Glutamatergic neuron (in vitro differentiated cells): ENCODE data around the gene MAGI1. TPM values are rescaled to one million over a fixed set of nuclear protein-coding genes. Genes with fewer than 3 reads are reported as not detected.

Experiments
- DNase-seq: peaks from one replicate; pipeline ENCODE4 v3.0.0; 2022
- H3K27ac Mint-ChIP-seq: one replicate; pipeline ENCODE4 v1.8.0; 2020; ENCODE audit warnings: mild to moderate bottlenecking, mixed read lengths, inconsistent platforms; ENCODE audit not compliant: unreplicated experiment
- H3K27me3 Mint-ChIP-seq: one replicate; pipeline ENCODE4 v1.8.0; 2020; ENCODE audit warnings: mild to moderate bottlenecking, moderate library complexity, mixed read lengths, inconsistent platforms; ENCODE audit not compliant: unreplicated experiment
- H3K36me3 Mint-ChIP-seq: one replicate; pipeline ENCODE4 v1.8.0; 2020; ENCODE audit warnings: mild to moderate bottlenecking, mixed read lengths, inconsistent platforms; ENCODE audit not compliant: unreplicated experiment
- H3K4me1 Mint-ChIP-seq: one replicate; pipeline ENCODE4 v1.8.0; 2020; ENCODE audit warnings: mild to moderate bottlenecking, low read depth, mixed read lengths, inconsistent platforms; ENCODE audit not compliant: unreplicated experiment
- H3K4me3 Mint-ChIP-seq: one replicate; pipeline ENCODE4 v1.8.0; 2020; ENCODE audit warnings: mild to moderate bottlenecking, mixed read lengths, inconsistent platforms; ENCODE audit not compliant: unreplicated experiment
- H3K9me3 Mint-ChIP-seq: one replicate; pipeline ENCODE4 v1.8.0; 2020; ENCODE audit warnings: mild to moderate bottlenecking, moderate library complexity, mixed read lengths, inconsistent platforms; ENCODE audit not compliant: unreplicated experiment
- total RNA-seq: library from RNA; stranded (reverse); fragmentation: NEBNext Ultra II Directional; extraction: Animal tissue kit (Norgen Biotek cat#: 25700); gene quantifications from one replicate; pipeline ENCODE4 v1.2.1, GENCODE V29; 2021; ENCODE audit not compliant: unreplicated experiment
- TF ChIP-seq, protein P1 (sequence below): fragments of 200-600 bp; sonication (generic); IDR thresholded peaks from one replicate; pipeline ENCODE4 v1.5.0; 2021; ENCODE audit not compliant: partially characterized antibody, unreplicated experiment

MAGI1 gene
- total RNA-seq, 1 donor from 2014 or later: 46.5 TPM

DNA sequence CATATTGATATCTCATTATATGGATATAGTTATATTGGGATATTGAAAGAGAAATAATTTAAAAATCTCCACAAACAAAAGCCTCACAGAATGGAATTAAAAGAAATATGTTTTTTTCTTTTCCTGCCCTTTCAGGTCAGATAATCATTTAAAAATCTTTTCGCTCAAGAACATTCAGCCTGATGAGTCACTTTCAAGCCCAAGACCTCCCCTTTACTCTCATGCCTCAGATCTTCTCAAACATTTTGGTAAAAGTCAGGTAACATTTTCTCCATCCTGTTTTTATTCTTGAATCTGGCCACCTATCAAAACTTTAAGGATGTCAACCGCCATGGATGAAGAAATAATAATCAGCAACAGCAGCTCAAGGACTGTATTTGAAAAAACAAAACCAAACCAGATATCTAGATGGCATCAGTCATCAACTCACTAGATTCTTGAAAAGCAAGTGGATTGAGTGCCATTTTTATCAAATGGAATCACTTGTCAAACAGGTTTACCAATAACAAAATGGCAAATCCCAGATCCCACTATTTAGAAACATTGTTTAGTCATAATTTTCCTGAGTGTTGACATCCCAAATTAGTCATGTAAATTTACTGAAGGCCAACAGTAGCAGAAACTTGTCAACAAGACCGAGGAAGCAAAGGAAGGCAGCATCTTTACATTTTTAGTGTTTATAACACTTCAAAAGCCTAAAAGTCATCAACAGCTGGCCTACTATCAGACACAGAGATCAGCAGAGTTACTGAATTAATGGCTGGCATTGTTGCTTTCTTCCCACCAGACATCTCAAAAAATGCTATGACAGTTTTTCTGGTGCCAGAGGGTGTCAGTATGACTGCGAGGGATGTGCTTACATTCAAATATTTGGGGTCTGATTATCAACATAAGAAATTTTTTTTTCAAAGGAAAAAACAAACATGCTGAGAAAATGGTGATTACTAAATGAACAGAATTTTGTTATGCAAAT is 444.7 kb downstream of the MAGI1 start:
- no peak for DNase-seq
- H3K4me3 Mint-ChIP-seq: peak overlapping the region; percentile 53
- no peaks in the 10 kb centered on the region for H3K36me3 Mint-ChIP-seq
- peak overlapping the region; percentile 14 for H3K27ac Mint-ChIP-seq
- TF ChIP-seq, protein P1, sequence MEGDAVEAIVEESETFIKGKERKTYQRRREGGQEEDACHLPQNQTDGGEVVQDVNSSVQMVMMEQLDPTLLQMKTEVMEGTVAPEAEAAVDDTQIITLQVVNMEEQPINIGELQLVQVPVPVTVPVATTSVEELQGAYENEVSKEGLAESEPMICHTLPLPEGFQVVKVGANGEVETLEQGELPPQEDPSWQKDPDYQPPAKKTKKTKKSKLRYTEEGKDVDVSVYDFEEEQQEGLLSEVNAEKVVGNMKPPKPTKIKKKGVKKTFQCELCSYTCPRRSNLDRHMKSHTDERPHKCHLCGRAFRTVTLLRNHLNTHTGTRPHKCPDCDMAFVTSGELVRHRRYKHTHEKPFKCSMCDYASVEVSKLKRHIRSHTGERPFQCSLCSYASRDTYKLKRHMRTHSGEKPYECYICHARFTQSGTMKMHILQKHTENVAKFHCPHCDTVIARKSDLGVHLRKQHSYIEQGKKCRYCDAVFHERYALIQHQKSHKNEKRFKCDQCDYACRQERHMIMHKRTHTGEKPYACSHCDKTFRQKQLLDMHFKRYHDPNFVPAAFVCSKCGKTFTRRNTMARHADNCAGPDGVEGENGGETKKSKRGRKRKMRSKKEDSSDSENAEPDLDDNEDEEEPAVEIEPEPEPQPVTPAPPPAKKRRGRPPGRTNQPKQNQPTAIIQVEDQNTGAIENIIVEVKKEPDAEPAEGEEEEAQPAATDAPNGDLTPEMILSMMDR: no peak
- peaks cover 13% of the 10 kb centered on the region for H3K27me3 Mint-ChIP-seq
- peaks cover 18% of the 10 kb centered on the region for H3K9me3 Mint-ChIP-seq
- H3K4me1 Mint-ChIP-seq: peaks cover 35% of the 10 kb centered on the region

DNA sequence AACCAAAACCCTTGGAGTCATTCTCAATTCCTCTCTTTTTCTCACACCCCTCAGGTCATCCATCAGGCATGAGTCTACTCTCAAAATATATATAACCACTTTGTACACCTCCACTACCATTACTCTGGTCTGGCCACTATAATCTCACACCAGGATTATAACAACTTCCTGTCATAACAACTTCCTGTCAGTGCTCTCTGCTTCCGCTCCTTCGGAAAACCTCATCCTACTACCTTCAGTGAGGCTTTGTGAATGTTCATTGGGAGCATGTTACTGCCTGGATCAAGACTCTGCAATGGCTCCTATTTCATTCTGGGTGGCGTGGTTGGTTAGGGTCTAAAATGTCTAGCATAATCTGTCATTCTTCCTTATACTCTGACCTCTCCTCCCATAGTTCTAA is 447.4 kb downstream of the MAGI1 start:
- H3K27ac Mint-ChIP-seq: no peak overlapping the region
- H3K4me1 Mint-ChIP-seq: peaks cover 29% of the 10 kb centered on the region
- DNase-seq: no peak
- peaks cover 2% of the 10 kb centered on the region for H3K9me3 Mint-ChIP-seq
- H3K36me3 Mint-ChIP-seq: no peaks in the 10 kb centered on the region
- H3K27me3 Mint-ChIP-seq: peaks cover 2% of the 10 kb centered on the region
- no peak overlapping the region for H3K4me3 Mint-ChIP-seq
- TF ChIP-seq, protein P1: no peak

DNA sequence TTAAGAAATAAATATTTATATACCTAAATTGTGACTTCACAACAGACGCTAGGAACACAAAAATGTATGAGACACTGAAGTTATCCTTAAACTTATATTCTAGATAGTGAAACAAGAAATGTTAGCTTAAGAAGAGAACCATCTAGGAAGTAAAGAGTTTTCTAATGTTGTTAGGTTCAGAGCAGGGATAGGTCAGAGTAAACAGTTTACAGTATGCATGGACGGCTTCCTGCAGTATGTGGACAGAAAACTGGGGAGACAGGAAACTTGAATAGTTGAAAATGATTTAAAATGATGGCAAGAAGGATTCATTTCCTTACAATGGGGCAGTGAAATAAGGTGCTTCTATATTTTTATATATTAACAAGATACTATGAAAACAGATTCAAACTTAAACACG is 449.8 kb downstream of the MAGI1 start:
- H3K9me3 Mint-ChIP-seq: no peaks in the 10 kb centered on the region
- no peak overlapping the region for H3K27ac Mint-ChIP-seq
- TF ChIP-seq, protein P1: no peak
- no peak for DNase-seq
- no peaks in the 10 kb centered on the region for H3K36me3 Mint-ChIP-seq
- H3K27me3 Mint-ChIP-seq: peaks cover 2% of the 10 kb centered on the region
- H3K4me1 Mint-ChIP-seq: peaks cover 17% of the 10 kb centered on the region
- no peak overlapping the region for H3K4me3 Mint-ChIP-seq

DNA sequence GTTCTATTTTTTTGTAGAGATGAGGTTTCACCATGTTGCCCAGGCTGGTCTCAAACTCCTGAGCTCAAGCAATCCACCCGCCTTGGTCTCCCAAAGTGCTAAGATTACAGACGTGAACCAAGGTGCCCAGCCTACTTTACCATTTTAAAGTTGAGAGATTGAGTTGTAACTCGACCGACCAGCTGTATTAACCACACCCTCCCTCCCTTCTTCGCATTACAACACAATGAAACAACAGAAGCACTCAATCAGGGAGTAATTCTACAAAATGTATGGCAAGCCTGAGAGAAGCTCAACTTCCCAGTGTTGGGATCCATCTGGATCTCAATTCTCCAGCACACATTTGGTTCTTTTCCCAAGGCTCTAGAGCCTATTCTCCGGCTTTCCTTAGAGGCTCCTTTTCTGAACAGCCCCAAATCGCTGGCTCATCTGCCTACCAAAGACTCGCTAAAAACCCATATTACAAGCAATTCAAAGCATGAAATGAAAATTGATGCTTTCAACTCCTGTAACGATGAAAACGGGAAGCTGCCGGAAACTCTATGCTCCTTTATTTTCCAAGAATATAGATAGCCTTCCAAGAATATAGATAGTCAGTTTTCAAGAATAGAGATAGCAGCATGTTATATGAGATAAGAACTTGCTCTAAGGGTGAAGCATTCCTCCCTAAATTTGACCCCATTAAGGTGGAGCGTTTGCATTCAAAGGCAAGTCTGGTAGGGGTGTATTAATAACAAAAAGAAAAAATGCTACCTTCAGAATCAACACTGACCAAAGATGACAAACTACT is 450.9 kb downstream of the MAGI1 start:
- Mint-ChIP-seq H3K4me1 (peaks cover 14% of the 10 kb centered on the region), H3K9me3 (no peaks in the 10 kb centered on the region), H3K36me3 (no peaks in the 10 kb centered on the region), H3K27me3 (peaks cover 2% of the 10 kb centered on the region), H3K27ac (no peak overlapping the region), H3K4me3 (no peak overlapping the region)
- DNase-seq: no peak
- TF ChIP-seq, protein P1: no peak

DNA sequence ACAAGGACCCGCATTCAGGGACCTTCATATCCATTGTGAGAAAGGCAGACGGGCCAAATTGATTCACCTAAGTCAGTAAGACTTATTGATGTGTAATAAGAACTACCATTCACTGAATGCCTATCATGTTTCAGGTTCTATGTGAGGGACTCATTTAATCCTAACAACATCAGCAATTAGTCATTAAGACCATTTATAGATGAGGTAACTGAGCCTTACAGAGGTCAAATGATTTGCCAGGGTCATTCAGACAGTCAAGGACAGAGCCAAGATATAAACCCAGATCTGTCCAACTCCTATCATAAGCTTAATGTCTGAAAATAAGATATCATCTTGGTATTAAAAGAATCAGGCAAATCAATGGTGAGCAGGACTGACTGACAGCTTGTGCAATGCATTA is 453.8 kb downstream of the MAGI1 start:
- no peak for DNase-seq
- TF ChIP-seq, protein P1: no peak
- Mint-ChIP-seq H3K4me1 (peaks cover 12% of the 10 kb centered on the region), H3K4me3 (no peak overlapping the region), H3K27me3 (no peaks in the 10 kb centered on the region), H3K36me3 (no peaks in the 10 kb centered on the region), H3K27ac (no peak overlapping the region), H3K9me3 (peaks cover 2% of the 10 kb centered on the region)
